Activated gamma-delta T cell (primary cell): Measurements from ENCODE around the gene PLPP3.

Experiments
- DNase-seq: peaks from one replicate; lab custom pipeline; 2025; lab: John Stamatoyannopoulos, UW

The PLPP3 gene

GRCh38 chr1:56462209-56462608, 117.2 kb downstream of the PLPP3 start:
- no peak for DNase-seq

DNA sequence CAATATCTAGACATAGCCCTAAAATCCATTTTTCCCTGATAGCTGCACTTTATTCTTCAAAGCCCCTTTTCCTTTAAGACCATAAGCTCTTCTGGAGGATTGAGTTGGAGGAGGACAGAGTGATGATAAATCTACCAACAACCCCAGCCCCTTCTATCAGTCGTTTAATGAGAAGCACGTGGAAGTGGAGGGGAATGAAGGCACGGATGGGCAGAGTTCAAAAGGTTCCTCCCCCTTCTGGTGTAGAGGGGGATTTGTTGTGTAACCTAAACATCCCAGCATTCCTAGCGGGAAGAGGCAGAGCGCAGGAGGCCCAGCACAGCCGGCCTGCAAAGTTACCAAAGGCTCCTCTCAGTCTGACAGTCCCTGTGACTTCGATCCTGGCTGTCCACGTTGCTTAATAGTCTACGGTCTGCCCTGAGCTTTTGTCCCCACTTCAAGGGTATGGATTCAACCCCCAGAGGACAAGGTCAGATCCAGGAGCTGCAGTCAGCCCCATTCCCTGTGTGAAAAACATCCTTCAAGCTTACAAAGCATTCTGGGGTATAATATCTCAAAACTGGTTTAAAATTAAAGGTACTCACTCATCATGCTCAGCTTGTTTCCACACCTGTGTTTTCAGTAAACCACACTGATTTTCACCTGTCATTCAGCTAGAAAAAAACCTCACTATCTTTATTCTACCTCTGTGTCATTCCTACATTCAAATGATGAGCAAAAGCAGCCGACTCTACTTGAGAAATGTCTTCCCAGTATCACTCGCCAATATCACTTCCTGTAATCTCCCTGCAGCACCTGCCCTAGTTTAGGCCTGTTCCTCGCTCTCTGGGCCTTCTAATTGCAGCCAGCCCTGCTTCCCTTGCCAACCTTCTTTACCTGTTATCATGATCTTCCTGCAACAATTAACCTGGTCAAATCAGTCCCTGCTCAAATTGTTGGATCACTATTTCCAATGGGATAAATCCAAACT, 117.9 kb downstream of the PLPP3 start:
- DNase-seq, result no peak

GRCh38 chr1:56459260-56459659, 120.1 kb downstream of the PLPP3 start:
- no peak for DNase-seq

DNA sequence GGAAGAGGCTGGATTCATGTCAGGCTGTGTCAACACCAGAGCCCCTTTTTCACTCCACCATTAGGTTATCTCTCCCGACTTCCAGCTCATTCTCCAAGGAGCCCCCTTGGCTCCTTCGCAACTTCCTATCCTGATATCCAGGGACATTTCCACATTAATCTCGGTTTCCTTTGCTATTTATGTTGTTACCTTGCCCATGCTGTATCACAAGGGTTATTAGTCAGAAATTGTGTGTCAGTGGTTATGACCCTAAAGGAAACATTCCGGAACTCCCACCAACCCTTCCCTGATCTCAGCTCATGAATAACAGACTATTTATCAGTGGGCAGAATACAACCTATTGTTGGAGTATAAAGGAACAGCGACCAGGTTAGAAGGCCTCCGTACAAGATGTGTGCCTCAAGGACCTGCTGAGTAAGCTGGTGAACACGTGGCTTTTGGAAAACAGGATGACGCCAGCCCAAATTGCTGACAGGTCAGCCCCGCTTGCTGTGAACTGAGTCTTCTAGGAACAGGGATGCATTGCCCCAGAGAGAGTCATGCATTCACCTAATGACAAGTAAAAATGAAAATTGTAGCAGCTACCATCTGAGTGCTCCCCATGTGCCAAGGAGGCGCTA, 121.5 kb downstream of the PLPP3 start:
- no peak for DNase-seq

DNA sequence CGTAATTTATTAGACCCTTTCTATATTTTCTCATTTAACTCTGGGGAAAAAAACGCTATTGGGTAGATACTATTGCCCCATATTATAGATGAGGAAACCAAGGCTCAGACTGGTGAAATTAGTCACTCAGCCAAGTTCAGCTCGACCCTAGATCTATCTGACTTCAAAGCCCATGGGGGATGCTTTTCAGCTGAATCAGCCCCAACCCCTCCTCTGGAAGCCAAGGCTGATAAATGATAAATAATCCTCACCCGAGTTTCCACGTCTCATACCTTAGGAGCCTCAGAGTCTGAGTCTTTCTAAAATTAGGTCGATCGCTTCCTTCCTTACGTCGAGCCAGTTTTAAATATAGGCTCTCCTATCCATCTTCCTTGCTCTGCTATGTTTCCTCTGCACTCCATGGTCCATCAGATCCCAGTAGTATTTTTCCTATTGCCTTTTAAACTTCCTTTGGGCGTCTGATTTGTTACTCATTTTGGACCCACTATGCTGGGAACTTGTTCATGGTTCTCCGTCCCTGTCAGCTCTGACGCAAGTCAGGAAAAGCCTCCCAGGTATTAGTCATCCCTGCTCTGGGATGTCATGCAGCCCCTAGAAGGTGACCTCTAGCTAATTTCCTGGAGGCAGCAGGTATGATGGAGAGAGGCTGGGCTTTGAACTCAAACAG, 122.8 kb downstream of the PLPP3 start:
- DNase-seq, result no peak

DNA sequence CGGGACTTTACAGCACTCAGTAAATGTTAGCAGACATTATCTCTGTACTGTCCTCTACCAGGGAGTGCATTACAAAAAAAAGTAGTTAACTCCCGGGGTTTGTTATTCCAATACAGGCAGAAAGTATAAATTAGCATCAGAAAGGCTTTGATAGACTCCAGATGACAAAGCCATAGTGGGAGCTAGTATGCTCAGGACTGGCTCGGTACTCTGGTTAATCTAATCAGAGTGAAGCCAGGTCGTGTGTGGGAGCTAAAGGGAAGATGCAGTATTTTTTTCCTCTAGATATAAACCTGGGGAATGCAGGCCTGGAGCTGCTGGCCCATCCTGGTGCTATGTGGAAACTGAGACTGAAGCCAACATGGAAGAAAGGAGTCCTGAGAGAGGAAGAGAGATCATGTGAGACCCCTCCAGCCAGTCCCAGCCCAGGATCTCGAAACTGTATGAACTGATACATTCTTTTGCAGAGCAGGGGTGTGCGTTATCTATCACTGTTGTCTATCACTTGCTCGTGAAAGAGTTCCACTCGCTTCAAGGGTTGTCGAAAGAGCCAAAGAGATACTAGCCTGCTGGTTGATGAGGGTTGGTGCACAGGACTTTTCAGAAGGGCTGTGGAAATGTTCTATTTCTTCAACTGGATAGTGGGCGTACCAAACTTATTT, 125.8 kb downstream of the PLPP3 start:
- DNase-seq, result no peak

GRCh38 chr1:56453016-56453415, 126.3 kb downstream of the PLPP3 start:
- no peak for DNase-seq

- DNase-seq, result no peak
These were observed 127.0 kb downstream of the PLPP3 start for GRCh38 chr1:56452027-56453011.

DNA sequence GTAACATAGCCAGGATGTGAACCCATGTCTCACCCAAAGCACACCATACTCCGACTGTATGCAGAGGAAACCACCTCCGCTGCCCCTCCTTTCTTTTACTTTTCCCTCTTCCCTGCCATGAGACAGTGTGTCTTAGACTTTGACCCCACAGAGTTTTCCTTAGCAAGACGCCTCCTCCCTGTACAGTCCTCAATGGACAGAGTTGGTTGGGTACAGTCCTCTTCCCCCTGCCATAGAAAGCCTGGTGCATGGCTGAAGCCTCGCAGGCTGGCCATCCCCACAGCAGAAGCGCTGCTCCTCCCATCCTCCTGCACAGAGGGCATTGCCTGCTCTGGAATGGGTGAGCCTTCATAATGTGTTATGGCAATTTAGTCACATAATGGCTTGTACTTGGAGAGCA, 127.9 kb downstream of the PLPP3 start:
- no peak for DNase-seq

DNA sequence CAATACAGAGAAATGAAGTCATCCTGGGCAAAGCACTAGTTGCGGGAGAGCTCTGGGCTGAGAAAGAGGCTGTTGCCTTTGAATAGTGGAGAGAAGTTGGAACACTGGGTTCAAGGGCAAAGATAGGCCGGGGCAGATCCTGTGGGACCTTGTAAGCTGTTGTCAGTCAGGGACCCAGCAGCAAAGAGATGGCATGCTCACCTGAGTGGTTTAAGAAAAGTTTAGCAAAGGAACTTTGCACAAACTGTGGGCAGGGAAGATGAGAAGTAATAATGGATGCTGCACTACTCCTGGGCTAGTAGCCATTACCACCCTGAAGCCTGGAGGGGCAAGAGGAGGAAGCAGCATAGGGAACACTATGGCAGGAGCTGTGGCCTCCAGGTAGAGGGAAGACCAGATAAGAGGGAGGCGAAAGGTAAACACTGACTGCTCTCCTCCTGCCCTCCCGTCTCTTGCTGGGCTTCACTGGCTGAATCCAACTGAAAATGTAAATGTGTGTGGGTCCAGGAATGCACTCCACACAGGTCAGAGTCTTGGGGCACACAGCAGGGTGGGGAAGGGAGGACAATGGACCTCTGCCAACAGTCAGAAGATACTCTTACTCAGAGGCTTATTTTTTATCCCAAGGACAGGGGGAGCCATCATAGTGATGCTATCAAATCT, 129.2 kb downstream of the PLPP3 start:
- DNase-seq, result no peak

- no peak for DNase-seq
These were observed 130.6 kb downstream of the PLPP3 start for GRCh38 chr1:56448529-56449300.

DNA sequence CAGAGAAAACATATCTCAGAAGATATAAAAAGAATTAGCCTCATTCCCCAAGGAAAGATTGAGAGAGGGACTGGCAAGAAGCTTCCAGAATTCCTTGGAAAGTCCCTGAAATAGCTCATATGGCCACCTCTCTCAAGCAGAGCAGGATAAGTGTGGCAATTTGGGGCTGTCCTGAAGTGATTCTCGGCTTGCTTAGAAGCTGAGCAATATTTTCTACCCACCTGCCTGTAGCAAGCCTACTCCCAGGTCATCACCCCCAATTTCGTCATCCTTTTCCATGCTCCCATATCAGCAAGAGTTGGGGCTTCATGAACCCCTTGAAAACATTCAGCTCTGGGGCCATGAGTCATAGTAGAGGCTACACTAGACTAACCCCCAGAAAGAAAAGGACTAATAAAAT, 131.5 kb downstream of the PLPP3 start:
- no peak for DNase-seq

GRCh38 chr1:56446531-56447098, 132.7 kb downstream of the PLPP3 start:
- DNase-seq, result no peak

DNA sequence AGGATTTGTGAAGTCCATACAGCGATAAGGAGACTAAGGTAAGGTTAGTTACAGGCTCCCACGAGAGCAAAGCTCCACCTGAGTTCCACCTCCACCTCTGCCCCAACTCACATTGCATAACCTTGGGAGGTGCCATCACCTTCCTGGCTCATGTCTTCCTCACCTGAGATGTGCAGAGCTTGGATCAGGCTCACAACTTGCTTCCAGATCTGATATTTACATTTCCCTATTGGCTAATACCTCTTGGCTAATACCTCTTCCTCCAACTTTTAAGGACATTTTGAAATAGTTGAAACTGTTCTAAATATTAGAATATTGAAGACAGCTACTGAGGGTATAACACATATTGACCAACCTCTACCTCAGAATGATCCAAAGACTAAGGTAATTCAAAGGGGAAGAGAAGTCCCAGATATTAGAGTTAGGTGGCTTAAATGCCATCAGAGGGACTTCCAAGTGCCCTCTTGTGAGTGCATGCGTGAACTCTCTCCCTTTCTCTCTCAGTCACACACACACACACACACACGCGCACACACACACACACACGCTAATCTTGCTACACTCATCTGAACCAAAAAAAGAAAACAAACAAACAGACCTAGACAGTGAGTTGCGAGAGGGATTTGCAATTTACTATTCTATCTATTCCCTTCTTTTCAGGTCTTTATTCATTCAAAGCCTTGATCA, 134.3 kb downstream of the PLPP3 start:
- no peak for DNase-seq
